ENCODE results near the gene NKX2-4.

- TF ChIP-seq, protein P1, sequence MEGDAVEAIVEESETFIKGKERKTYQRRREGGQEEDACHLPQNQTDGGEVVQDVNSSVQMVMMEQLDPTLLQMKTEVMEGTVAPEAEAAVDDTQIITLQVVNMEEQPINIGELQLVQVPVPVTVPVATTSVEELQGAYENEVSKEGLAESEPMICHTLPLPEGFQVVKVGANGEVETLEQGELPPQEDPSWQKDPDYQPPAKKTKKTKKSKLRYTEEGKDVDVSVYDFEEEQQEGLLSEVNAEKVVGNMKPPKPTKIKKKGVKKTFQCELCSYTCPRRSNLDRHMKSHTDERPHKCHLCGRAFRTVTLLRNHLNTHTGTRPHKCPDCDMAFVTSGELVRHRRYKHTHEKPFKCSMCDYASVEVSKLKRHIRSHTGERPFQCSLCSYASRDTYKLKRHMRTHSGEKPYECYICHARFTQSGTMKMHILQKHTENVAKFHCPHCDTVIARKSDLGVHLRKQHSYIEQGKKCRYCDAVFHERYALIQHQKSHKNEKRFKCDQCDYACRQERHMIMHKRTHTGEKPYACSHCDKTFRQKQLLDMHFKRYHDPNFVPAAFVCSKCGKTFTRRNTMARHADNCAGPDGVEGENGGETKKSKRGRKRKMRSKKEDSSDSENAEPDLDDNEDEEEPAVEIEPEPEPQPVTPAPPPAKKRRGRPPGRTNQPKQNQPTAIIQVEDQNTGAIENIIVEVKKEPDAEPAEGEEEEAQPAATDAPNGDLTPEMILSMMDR (IDR thresholded peaks at IDR 0.05) = no peak
- TF ChIP-seq POLR2A (IDR thresholded peaks at IDR 0.05) = no peak
These were observed 44.1 kb downstream of the NKX2-4 start for GRCh38 chr20:21353236-21353635.
